KBM-7 (cell line): ENCODE data around the gene AKAP8.
"Not testable (repeated sequence)": the region's sequence is repeated elsewhere in the genome, so short reads cannot be mapped to it uniquely, and the experiment has no call there.

Source experiments
- DNase-seq: peaks from one replicate; pipeline ENCODE4 v3.0.0-alpha.2; 2015
- in situ Hi-C: fragments of 300-500 bp; cut with MboI; formaldehyde crosslinking; loops from 2 replicates; pipeline ENCODE4 v1.14.3; 2020; ENCODE audit warnings: low sequenced_read_pairs, low pct_unique_long_range_greater_than_20kb, mixed read lengths

AKAP8 gene

DNA sequence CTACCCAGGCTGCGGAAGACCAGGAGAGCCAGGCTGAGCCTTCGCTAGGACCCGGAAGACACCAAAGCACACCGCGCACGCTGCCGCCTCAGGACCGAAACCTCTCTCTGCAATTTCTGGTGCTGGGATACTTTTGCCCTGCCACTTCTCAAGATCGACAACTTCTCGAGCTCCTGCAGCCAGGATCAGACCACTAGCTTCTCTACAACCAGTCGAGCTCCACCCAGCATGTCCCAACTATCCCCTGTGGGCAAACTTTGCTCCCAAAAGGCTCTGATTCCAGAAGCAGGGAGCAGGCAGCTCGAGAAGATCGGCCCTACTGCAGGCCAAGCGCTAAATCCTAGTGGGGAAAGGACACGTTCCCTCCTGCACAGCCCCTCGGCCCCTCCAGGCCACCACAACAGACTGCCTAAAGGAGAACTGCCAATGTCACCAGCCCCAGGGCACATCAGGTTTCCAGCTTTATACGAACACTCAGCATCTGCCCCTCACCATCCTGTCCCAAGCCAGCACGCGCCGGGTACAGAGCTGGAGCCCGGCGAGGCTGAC, 979 bp downstream of the AKAP8 start:
- DNase-seq, result peak; percentile 68
- in situ Hi-C loops, result no loop called here

DNA sequence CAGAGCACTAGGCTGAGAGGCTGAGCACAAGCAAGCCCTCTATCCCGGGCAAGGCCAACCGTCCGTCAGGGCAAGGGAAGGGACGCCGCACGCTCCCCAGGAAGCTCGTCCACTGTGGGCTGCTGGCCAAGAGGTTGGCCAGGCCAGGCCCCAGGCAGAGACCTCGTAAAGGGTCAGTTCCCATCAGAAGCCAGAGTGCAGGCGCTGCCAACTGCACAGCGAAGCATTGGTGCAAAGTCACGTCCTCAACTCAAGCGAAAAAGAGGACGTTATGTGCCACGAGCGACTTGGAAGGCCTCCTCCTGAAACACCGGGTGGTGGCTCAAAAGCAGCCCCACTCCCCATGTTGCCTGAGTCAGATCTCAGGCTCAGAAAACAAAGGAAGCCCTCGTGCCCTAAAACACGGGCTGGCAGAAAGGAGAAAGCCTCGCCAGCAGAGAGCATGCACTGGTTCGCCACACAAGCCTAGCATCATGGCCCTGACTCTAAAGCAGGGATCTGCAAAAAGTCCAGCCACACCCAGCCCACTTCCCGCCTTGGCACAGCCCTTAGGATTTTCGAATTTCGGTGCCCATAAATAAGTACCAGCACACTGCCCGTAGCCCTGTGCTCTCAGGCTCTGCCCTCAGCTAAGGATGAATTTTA, 4.7 kb downstream of the AKAP8 start:
- in situ Hi-C loops, result no loop called here
- DNase-seq, result no peak

DNA sequence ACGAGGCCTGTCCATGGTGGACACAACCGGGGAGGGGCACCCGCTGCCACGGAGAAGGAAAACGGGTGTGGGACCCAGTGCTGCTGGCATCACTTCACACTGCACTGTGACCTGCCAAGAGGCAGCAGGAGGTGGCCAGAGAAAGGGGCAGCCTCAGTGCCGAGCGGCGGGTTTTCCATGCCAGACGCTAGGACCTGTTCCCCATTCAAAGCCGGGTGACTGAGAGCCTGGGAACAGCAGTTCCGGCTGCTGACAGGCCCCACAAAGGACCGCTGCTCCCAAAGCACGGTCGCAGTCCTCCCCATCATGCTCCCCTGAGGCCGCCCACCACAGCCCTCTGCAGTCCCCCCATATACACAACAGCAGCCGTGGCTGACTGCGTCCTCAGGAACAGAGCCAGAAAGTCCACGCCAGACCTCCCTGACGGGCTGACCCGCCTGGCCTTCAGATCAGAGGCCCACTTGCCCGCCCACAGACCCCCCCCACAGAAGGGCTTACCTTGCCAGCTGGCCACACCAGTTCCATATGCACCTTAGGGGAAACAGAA, 5.4 kb downstream of the AKAP8 start:
- no peak for DNase-seq
- in situ Hi-C loops, result no loop called here

DNA sequence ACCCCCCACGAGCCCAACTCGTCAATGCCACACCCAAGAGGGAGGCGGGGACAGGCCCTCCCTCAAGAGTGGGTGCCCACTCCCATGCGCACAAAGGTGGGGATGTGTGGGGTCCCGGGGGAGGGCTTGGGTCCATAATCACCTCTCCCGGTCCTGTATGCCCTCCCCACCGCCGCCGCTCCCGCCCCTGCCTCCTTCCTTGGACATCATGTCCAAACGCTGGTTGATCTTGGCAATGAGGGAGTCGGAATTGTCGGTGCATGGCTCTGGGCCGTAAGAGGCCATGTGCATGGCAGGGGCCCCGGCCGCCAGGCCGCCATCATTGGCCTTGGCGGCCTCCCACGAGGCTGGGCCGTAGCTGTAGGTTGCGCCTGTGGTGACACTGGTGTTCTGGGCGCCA, 5.9 kb downstream of the AKAP8 start:
- in situ Hi-C loops, result no loop called here
- no peak for DNase-seq

DNA sequence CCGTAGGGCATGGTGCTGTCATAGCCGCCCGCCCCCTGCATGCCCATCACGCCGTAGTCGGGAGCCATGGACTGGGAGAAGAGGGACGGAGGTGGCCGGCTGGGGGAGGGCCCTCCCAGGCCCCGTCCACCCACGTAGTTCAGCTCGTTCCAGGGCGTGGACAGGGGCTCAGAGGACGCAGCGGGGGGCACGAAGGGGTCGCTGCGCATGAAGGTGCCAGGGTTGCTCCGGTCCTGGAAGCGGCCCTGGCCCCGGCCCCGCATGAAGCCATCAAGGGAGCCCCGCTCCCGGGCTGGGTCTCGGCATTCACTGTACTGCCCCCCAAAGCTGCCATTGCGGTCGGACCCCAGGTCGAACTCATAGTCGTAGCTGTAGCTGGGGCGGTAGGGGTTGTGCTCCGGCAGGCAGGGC, 6.7 kb downstream of the AKAP8 start:
- DNase-seq, result no peak
- in situ Hi-C loops, result no loop called here

DNA sequence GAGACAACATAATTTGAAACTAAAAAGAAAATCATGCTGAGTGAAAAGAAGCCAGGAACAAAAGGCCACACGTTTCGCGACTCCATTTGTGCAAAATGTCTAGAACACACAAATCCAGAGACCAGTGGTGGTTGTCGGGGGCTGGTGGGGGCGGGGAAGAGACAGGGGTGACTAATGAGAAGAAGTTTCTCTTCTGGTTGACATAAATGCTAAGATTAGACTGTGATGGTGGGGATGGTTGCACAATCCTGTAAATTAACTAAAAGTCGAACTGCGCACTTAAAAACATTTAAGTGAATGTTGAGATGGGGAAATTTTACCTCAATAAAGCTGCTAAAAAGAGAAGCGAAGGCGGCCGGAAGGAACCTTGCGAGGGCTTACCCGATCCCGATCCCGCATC, 7.1 kb downstream of the AKAP8 start:
- DNase-seq, result no peak
- in situ Hi-C loops, result no loop called here

DNA sequence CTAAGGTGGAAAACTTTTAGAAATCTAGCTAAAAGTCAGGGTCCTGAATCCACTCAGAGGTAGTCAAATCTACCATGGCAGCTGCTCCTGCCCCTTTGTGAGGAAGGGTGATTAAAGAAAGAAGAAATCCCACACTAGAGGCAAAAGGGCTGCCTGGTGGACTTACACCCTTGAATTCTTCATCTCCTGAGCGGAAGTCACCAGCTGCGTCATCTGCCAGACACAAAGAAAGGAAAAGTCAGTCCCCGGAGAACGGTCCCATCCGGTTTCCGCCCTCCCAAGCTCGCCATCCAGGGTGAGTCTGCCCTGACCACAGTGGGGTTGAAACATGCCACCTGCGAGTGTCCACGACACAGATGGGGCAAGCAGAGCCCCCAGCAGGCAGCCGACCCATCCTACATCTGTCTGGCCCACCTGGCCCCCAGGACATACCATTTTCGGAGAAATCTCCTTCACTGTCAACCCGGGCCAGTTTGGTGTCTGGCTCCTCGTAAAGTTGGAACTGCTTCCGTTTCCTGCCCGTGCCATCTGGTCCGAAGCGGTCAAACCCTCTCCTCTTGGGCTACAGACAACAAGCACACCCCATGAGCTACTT, 7.7 kb downstream of the AKAP8 start:
- no peak for DNase-seq

DNA sequence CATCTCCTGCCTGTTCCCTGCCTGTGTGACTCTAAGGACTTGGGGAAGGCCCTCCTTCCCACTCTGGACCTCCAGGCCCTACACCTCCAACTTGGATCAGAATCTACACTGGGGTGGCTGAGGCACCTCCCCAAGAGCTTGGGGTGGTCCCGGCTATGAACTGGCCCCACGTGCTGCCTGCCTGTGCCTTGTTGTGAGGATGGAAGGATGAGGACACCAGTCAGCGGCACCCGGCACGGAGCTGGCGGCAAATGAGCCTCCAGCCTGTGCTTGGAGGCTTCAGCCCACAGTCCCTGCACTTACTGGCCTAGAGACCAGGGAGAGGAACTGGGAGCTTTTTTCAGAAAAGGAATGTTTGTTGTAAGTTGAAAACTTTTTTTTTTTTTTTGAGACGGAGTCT, 8.5 kb downstream of the AKAP8 start:
- in situ Hi-C loops, result no loop called here
- DNase-seq, result no peak

More for the DNA sequence above, 7.7 kb downstream of the AKAP8 start:
- in situ Hi-C loops, result no loop called here

DNA sequence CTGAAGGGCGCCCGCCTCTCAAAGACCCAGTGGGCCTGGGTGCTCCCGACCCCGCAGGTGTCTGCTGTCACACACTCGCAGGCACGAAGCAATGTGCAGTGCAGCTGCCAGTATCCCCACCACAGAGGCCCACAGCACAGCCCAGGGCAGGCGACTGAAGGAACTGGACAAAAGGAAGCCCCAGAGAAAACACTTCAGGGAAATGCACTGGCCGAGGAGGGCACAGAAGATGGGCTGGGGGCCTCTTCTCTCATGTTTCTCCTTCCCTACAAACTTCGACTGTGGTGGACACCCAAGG, 10.0 kb downstream of the AKAP8 start:
- DNase-seq, result no peak
- in situ Hi-C loops, result no loop called here

DNA sequence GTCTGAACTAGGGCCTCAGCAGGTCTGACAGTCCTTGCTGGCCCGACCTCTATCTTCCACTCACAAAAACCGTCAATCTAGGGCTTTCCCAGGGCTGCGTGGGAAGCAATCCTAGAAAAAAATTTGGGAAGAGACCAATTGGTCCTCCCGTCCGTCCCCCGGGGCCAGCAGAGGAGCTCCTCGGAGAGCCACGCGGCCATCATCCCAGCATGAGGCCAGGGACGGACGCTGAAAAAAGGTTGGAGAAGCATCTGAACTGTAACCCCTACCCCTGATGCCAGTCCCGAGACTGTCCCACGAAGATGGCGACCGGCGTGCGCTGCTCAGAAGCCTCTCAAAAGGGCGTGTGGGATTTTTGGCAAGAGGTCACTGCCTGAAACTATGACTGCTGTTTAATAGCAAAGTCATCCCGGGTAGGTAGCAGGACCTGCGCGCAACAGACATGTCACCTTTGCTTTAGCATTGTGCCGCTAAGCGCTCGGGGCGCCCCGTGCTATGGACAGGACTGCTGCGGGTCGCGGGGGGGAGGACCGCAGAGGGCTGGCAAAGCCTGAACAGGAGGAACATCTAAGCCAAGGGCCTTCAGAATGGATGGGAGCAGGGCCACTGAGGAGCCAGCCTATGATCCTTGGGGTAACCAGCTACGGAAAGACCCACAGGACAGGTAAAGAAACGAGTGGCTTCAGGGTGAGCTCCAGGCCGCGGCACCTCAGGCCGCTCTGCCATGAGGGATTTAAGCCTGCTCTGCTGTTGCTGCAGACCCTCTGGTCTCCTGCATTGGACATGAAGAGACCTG, 10.6 kb downstream of the AKAP8 start:
- DNase-seq, result no peak
- in situ Hi-C loops, result no loop called here

DNA sequence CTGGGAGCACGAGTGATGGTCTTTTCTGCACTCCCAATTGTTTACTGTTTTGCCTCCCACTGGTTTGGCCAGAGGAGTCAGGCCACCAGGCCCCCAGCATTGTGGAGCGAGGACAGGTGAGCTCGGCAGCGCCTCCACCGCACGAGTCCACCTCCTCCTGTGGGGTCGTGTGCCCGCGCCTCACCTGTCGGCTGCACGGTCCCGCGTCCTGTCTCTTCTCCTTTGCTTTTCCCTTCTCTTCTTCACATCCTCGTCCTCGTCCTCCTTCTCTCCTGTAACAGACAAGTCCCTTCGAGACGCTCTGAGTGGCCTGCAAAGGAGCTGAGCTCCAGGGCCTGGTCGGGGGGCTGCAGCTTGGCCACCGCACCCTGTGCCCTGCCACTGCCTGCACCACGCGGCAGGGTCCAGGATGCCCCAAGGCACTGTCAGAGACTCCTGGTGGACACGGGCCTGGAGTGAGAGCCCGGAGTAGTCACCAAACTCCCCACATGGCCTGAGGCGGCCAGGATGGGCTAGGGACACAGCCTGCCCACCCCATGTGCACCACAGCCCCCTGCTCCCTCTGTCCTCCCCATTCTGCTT, 11.4 kb downstream of the AKAP8 start:
- no peak for DNase-seq
- in situ Hi-C loops, result no loop called here

DNA sequence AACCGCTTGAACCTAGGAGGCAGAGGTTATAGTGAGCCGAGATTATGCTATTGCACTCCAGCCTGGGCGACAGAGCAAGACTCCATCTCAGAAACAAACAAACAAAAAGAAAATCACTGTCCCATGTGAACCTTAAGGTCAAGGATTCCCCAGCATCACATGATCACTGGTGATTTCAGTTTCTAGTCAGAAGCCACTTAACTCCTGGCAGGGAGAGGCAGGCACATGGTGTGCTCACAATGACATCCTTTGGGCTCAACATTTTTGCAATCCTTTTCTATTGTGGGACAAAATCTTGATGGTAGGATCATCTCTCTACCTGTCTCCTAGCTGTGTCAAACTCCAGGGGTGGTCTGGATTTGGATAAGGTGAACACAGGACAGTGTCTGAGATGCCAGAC, 12.1 kb downstream of the AKAP8 start:
- no peak for DNase-seq
- in situ Hi-C loops, result no loop called here

DNA sequence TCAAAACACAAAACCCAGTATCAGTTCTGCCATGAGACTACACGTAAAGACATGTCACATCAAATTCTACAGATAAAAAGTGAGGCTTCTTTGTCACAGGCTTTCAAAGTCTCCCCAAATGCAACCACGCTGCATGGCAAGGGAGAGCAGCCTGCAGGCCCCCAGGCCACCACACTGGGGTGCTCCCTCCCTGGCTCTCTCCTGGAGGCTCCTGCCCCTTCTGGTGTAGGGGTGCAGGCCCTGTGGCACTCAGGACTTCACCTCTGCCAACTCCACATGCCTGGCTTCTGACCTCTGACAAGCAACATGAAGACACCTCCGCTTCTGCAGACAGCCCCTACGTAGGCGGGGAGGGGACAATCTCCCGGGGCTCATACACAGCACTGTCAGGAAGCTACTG, 14.3 kb downstream of the AKAP8 start:
- in situ Hi-C loops, result no loop called here
- DNase-seq, result no peak

DNA sequence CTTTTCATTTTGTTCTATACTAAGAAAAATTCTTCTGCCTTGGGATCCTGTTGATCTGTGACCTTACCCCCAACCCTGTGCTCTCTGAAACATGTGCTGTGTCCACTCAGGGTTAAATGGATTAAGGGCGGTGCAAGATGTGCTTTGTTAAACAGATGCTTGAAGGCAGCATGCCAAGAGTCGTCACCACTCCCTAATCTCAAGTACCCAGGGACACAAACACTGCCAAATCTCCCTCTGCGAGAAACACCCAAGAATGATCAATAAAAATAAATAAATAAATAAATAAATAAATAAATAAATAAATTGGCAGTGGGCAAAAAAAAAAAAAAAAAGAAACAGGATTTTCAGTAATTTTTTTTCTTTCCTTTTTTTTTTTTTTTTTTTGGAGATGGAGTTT, 15.8 kb downstream of the AKAP8 start:
- DNase-seq, in situ Hi-C loops: not testable (repeated sequence)

DNA sequence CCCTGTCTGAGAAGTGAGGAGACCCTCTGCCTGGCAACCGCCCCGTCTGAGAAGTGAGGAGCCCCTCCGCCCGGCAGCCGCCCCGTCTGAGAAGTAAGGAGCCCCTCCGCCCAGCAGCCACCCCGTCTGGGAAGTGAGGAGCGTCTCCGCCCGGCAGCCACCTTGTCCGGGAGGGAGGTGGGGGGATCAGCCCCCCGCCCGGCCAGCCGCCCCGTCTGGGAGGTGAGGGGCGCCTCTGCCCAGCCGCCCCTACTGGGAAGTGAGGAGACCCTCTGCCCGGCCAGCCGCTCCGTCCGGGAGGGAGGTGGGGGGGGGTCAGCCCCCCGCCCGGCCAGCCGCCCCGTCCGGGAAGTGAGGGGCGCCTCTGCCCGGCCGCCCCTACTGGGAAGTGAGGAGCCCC, 16.5 kb downstream of the AKAP8 start:
- in situ Hi-C loops, DNase-seq: not testable (repeated sequence)

DNA sequence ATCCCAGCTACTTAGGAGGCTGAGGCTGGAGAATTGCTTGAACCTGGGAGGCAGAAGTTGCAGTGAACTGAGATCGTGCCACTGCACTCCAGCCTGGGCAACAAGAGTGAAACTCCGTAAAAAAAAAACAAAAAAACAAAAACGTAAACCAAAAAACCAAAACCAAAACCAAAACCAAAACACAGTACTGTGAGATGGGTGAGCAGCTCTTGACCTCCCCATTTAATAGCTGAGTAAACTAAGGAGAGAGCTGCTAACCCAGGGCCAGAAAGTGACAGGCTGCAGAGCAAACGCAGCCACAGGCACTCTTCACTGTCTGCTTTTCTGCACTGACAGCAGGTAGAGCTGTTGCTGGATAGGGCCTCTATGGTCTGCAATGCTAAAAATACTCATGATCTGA, 19.6 kb downstream of the AKAP8 start:
- in situ Hi-C loops, DNase-seq: not testable (repeated sequence)

DNA sequence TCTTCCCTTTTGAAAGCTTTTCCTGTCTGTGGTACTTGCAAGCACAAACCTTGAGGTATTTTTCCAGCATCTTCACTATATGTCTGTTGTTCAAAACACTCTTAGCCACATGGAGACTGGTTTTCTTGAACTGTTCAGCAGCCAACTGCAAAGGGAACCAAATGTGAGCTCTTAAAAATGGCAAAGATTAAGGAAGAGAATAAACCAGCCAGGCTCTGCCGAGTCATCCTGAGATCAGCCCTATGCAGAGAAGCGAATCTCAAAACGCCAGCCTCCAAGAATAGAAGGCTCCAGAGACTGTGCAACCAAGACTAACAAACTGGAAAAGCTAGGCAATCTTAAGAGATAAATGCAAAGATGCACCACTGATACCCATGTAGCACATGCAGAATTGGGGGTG, 20.7 kb downstream of the AKAP8 start:
- in situ Hi-C loops, result no loop called here
- no peak for DNase-seq

DNA sequence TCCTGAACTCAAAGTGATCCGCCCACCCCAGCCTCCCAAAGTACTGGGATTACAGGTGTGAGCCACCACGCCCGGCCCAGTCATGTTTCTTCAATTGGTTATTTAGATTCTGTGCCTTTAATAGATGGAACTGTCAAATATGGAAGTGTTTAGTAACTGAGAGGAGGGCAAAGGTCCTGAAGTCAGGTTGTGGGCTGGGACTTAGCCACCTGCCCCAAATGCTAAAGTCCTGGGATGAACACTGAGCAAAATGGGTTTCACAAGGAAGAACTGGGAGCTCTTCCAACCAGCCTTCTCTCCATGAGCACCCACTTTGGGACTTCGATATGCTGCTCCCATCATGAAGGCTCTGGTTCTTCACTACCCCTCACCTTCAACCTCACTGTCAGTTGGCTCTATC, 21.7 kb downstream of the AKAP8 start:
- in situ Hi-C loops, result no loop called here
- DNase-seq, result no peak

DNA sequence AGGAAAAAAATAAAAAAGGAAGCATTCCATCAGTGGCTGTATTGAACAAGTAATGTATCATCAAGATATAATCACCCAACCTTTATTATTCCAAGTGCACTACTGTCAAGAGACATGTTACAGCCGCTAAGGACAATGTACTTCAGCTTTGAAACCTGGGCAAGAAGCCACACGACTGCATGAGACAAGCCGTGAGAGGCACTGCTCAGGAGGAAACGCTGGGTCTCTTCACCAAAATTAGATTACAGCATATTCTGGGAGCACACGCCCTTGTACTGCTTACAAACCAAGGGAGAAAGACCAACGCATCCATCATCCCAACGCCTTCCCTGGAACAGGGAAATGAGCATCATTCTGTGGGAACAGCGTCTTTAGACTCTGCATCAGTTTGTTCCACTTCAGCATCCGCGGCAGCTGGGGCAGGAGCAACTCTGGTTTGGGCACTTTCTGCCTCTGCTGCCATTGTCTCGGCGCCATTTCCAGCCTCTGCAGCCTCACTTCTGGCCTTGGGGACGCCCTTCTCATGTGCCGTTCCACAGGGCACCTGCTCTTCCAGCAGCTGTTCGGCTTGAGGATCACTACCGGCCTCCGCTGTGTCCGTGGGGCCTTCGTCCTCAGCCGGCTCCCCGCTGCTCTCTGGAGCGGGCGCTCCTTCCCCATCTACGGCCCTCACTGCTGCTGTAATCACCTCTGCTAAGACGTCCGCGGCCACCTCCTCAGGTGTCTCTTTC, 24.9 kb downstream of the AKAP8 start:
- in situ Hi-C loops, result no loop called here
- no peak for DNase-seq
